ENCODE results near the gene MATN4. TPM values are rescaled to one million over a fixed set of nuclear protein-coding genes. Genes with fewer than 3 reads are reported as not detected.

MATN4 gene
- total RNA-seq, 1 donor from 2014 or later: not detected

DNA sequence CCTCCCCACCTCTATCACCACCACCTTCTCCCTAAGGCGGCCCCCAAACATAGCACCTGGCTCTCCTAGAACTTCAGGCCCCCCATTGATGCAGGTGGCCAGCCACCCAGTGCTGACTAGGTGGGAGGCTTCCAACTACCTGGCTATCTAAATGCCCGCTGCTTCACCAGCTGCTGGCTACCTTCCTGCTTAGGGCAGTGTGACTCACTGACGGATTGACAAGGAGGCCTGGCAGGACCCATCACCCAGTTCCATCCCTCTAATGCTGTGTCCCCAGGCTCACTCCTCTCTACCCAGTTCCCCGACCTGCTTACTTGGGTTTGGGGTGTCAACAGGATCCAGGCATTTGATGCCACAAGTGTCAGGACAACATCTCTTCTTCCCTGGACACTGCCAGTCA is 54.8 kb downstream of the MATN4 start:
- no peak for DNase-seq (ENCODE audit: low read depth, low spot score)

DNA sequence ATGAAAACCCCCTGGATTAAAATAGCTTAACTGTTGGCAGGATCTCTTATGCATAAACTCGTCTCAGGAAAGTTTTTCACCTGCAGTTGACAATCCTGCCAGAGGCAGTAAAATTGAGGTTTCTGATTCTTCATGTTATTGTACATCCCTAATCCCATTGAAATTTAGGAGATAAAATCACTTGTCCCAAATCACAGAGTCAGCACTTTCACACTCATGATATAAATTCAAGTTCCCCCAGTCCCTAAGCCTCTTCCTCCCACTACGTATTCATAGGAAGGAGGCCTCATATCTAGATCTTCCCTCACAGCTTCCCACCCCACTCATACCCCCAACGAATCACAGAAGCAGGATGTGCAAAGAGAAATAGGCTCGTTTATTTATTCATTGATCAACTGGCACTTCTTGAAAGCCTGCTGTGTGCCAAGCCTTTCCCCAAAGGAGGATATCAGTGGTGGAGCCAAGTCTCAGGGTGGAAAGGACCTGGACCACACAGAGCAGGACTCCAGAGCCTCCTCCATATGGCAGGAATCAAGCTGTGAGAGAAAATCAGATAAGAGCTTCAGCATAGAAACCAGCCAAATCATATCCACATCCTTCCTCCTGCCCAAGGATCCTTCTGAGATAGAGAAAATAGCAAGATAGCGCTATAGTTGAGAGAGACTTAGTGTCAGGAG is 56.1 kb downstream of the MATN4 start:
- DNase-seq (ENCODE audit: low read depth, low spot score): no peak

DNA sequence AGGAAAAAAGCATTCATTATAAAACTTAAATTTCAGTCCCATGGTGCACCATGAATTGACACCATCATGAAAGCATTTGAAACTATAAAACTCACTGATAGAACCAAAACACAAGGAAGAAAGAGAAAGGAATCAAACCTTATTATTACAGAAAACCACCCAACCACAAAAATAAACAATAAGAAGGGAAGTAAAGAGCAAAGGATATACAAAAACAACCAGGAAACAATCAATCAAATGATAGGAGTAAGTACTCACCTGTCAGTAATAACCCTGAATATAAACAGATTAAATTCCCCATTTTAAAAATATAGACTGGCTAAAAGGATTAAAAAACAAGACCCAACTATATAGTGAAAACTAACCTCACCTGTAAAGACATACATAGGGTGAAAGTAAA is 59.5 kb downstream of the MATN4 start:
- no peak for DNase-seq (ENCODE audit: low read depth, low spot score)

DNA sequence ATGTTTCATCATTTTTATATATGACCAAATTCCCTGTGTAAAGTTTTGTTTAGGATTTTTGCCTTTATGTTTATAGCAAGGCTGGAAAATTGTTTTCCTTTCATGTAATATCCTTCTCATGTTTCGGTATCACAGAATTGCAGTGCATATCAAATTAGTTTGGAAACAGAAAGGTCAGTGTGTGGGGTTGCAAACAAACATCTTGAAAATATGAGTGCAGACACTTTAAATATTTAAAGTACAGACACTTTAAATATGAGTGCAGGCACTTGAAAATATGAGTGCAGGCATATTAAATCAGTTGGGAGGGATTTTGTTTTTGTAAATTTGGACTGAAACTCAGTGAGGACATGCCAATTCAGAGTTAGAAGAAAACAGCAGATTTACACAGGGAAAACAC is 60.2 kb downstream of the MATN4 start:
- no peak for DNase-seq (ENCODE audit: low read depth, low spot score)

DNA sequence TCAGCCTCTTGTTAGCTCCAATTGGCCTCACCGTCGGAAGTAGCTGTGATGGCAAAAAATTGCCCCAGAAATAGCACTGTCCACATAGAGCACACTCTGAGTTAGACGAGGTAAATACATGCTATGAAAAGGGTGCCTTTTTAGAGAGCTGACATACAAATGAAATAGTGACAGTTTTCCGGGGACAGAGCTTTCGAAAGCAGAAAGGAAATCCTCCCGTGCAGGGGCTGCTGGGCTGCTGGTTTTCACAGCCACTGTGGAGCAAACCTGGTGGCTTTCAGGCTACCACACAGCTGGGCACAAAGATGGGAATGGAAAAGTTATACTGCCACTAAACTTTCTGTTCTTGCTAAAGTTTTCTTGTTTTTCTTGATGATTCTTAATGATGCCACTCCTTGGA is 62.0 kb downstream of the MATN4 start:
- no peak for DNase-seq (ENCODE audit: low read depth, low spot score)

Other genes with a start within 250 kb of the MATN4 start
- 0.20 and 0.21 TPM in 2 replicates for gene KCNS1, start 207.2 kb downstream of the MATN4 start, total RNA-seq
- not detected in 2 replicates for gene WFDC5, start 193.1 kb downstream of the MATN4 start, total RNA-seq
- gene WFDC12, start 183.8 kb downstream of the MATN4 start, total RNA-seq: not detected in 2 replicates
- gene PI3, start 133.4 kb downstream of the MATN4 start, total RNA-seq: not detected in 2 replicates
- not detected in 2 replicates for gene SEMG1, start 101.3 kb downstream of the MATN4 start, total RNA-seq
- not detected in 2 replicates for gene SEMG2, start 86.9 kb downstream of the MATN4 start, total RNA-seq
- 0.18 TPM in 1 of 2 replicates, not detected in the other for gene SLPI, start 53.7 kb downstream of the MATN4 start, total RNA-seq
- gene RBPJL, start 1.5 kb downstream of the MATN4 start, total RNA-seq: not detected in 2 replicates
- 24.6 and 32.4 TPM in 2 replicates for gene SDC4, start 40.1 kb upstream of the MATN4 start, total RNA-seq
- 21.4 and 35.7 TPM in 2 replicates for gene SYS1, start 54.9 kb upstream of the MATN4 start, total RNA-seq
- not detected in 2 replicates for gene TP53TG5, start 70.0 kb upstream of the MATN4 start, total RNA-seq
- gene DBNDD2, start 100.0 kb upstream of the MATN4 start, total RNA-seq: 12.6 and 17.3 TPM in 2 replicates
- gene PIGT, start 107.8 kb upstream of the MATN4 start, total RNA-seq: 22.1 and 22.8 TPM in 2 replicates
- gene WFDC2, start 161.5 kb upstream of the MATN4 start, total RNA-seq: not detected in 2 replicates
- gene SPINT3, start 207.3 kb upstream of the MATN4 start, total RNA-seq: not detected in 2 replicates
- not detected in 2 replicates for gene WFDC6, start 231.2 kb upstream of the MATN4 start, total RNA-seq
- gene EPPIN, start 239.1 kb upstream of the MATN4 start, total RNA-seq: not detected in 2 replicates